Neuron (in vitro differentiated cells): ENCODE data around the gene PALS2.
A peak's percentile ranks its signal among the peaks of the same experiment; 100 is the strongest.

ENCODE experiments used
- H2AFZ ChIP-seq: one replicate; pipeline ENCODE4 v1.6.1; 2013; ENCODE audit warnings: low read depth, mild to moderate bottlenecking, inconsistent platforms, low read length, moderate library complexity
- H3K27me3 ChIP-seq: one replicate; pipeline ENCODE4 v1.6.1; 2013; ENCODE audit warnings: low read length; ENCODE audit not compliant: insufficient read depth
- H3K36me3 ChIP-seq: one replicate; pipeline ENCODE4 v1.6.1; 2013; ENCODE audit warnings: low read length; ENCODE audit not compliant: insufficient read depth
- H3K4me1 ChIP-seq: one replicate; pipeline ENCODE4 v1.6.1; 2013; ENCODE audit warnings: low read length; ENCODE audit not compliant: insufficient read depth
- H3K4me3 ChIP-seq: 2 replicates; pipeline ENCODE4 v1.5.1; 2013; ENCODE audit warnings: mild to moderate bottlenecking, low read length, moderate library complexity
- H3K9me3 ChIP-seq: one replicate; pipeline ENCODE4 v1.6.1; 2013; ENCODE audit warnings: low read length

PALS2 gene

GRCh38 chr7:24572997-24573553 lies at the start of gene PALS2:
Gene PALS2 (plus strand): TSS chr7:24573452. CDS start chr7:24623668, 50,216 bp downstream.
- H3K4me3 ChIP-seq: peak within 1 kb of the TSS; percentile 60
- H2AFZ ChIP-seq: peak within 1 kb of the TSS; percentile 100
- H3K4me1 ChIP-seq: peaks cover 16% of the 10 kb centered on the region
- H3K9me3 ChIP-seq: no peaks in the 10 kb centered on the region
- H3K27me3 ChIP-seq: peaks cover 27% of the 10 kb centered on the region
- no peaks in the 10 kb centered on the region for H3K36me3 ChIP-seq

GRCh38 chr7:24531255-24531654 lies 42.0 kb upstream of the PALS2 start:
- Histone ChIP-seq H3K36me3 (no peaks in the 10 kb centered on the region), H3K4me3 (no peak overlapping the region), H3K27me3 (no peaks in the 10 kb centered on the region), H2AFZ (no peak overlapping the region), H3K4me1 (no peaks in the 10 kb centered on the region), H3K9me3 (no peaks in the 10 kb centered on the region)

GRCh38 chr7:24536682-24537081 lies 36.6 kb upstream of the PALS2 start:
- Histone ChIP-seq H3K27me3 (no peaks in the 10 kb centered on the region), H2AFZ (no peak overlapping the region), H3K4me1 (peaks cover 2% of the 10 kb centered on the region), H3K4me3 (no peak overlapping the region), H3K36me3 (no peaks in the 10 kb centered on the region), H3K9me3 (no peaks in the 10 kb centered on the region)

- Histone ChIP-seq H3K36me3 (no peaks in the 10 kb centered on the region), H3K27me3 (no peaks in the 10 kb centered on the region), H3K4me1 (peaks cover 2% of the 10 kb centered on the region), H3K9me3 (no peaks in the 10 kb centered on the region), H3K4me3 (no peak overlapping the region), H2AFZ (no peak overlapping the region)
These were observed 32.3 kb upstream of the PALS2 start for GRCh38 chr7:24540956-24541355.

GRCh38 chr7:24545215-24545614 lies 28.0 kb upstream of the PALS2 start:
- H3K9me3 ChIP-seq: no peaks in the 10 kb centered on the region
- no peaks in the 10 kb centered on the region for H3K36me3 ChIP-seq
- no peaks in the 10 kb centered on the region for H3K27me3 ChIP-seq
- H3K4me3 ChIP-seq: no peak overlapping the region
- no peak overlapping the region for H2AFZ ChIP-seq
- H3K4me1 ChIP-seq: no peaks in the 10 kb centered on the region

GRCh38 chr7:24548390-24548789 lies 24.9 kb upstream of the PALS2 start:
- Histone ChIP-seq H3K27me3 (no peaks in the 10 kb centered on the region), H3K9me3 (no peaks in the 10 kb centered on the region), H3K4me3 (no peak overlapping the region), H3K36me3 (no peaks in the 10 kb centered on the region), H2AFZ (no peak overlapping the region), H3K4me1 (no peaks in the 10 kb centered on the region)

GRCh38 chr7:24549991-24550390 lies 23.3 kb upstream of the PALS2 start:
- H3K27me3 ChIP-seq: no peaks in the 10 kb centered on the region
- H2AFZ ChIP-seq: no peak overlapping the region
- no peaks in the 10 kb centered on the region for H3K4me1 ChIP-seq
- H3K4me3 ChIP-seq: no peak overlapping the region
- no peaks in the 10 kb centered on the region for H3K9me3 ChIP-seq
- no peaks in the 10 kb centered on the region for H3K36me3 ChIP-seq

GRCh38 chr7:24555184-24555583 lies 18.1 kb upstream of the PALS2 start:
- no peaks in the 10 kb centered on the region for H3K27me3 ChIP-seq
- H2AFZ ChIP-seq: no peak overlapping the region

GRCh38 chr7:24555719-24556118 lies 17.5 kb upstream of the PALS2 start:
- Histone ChIP-seq H2AFZ (no peak overlapping the region), H3K4me1 (no peaks in the 10 kb centered on the region), H3K36me3 (no peaks in the 10 kb centered on the region), H3K9me3 (no peaks in the 10 kb centered on the region), H3K4me3 (no peak overlapping the region), H3K27me3 (no peaks in the 10 kb centered on the region)

More at GRCh38 chr7:24555184-24555583, 18.1 kb upstream of the PALS2 start:
- Histone ChIP-seq H3K9me3 (no peaks in the 10 kb centered on the region), H3K4me1 (no peaks in the 10 kb centered on the region), H3K36me3 (no peaks in the 10 kb centered on the region), H3K4me3 (no peak overlapping the region)

GRCh38 chr7:24560772-24561171 lies 12.5 kb upstream of the PALS2 start:
- Histone ChIP-seq H3K36me3 (no peaks in the 10 kb centered on the region), H3K4me3 (no peak overlapping the region)

GRCh38 chr7:24566274-24566673 lies 7.0 kb upstream of the PALS2 start:
- Histone ChIP-seq H3K27me3 (peaks cover 20% of the 10 kb centered on the region), H2AFZ (no peak overlapping the region), H3K9me3 (no peaks in the 10 kb centered on the region), H3K4me1 (no peaks in the 10 kb centered on the region), H3K4me3 (no peak overlapping the region), H3K36me3 (no peaks in the 10 kb centered on the region)

More at GRCh38 chr7:24560772-24561171, 12.5 kb upstream of the PALS2 start:
- Histone ChIP-seq H3K9me3 (no peaks in the 10 kb centered on the region), H3K27me3 (no peaks in the 10 kb centered on the region), H3K4me1 (no peaks in the 10 kb centered on the region), H2AFZ (no peak overlapping the region)

GRCh38 chr7:24570983-24571382 lies 2.3 kb upstream of the PALS2 start:
- Histone ChIP-seq H3K9me3 (no peaks in the 10 kb centered on the region), H3K4me3 (no peak overlapping the region), H2AFZ (no peak overlapping the region), H3K36me3 (no peaks in the 10 kb centered on the region), H3K27me3 (peaks cover 27% of the 10 kb centered on the region), H3K4me1 (peaks cover 16% of the 10 kb centered on the region)

GRCh38 chr7:24572016-24572392 lies 1.2 kb upstream of the PALS2 start:
- H2AFZ ChIP-seq: no peak overlapping the region
- no peaks in the 10 kb centered on the region for H3K9me3 ChIP-seq
- no peaks in the 10 kb centered on the region for H3K36me3 ChIP-seq
- H3K4me1 ChIP-seq: peaks cover 16% of the 10 kb centered on the region
- no peak overlapping the region for H3K4me3 ChIP-seq
- peaks cover 27% of the 10 kb centered on the region for H3K27me3 ChIP-seq

- Histone ChIP-seq H3K4me1 (peaks cover 16% of the 10 kb centered on the region), H3K27me3 (peaks cover 27% of the 10 kb centered on the region), H3K9me3 (no peaks in the 10 kb centered on the region), H2AFZ (peak overlapping the region; percentile 100), H3K4me3 (peak overlapping the region; percentile 60), H3K36me3 (no peaks in the 10 kb centered on the region)
These were observed 757 bp upstream of the PALS2 start for GRCh38 chr7:24572393-24572996.
